H1 (cell line): ENCODE measurements around the gene TLE2. TPM values are rescaled to one million over a fixed set of nuclear protein-coding genes. Genes with fewer than 3 reads are reported as not detected.

Source experiments
- E2F6 ChIP-seq: IDR thresholded peaks from 2 replicates; pipeline ENCODE4 v1.6.1; 2012; ENCODE audit warnings: inconsistent platforms
- TAF1 ChIP-seq: IDR thresholded peaks from 2 replicates; pipeline ENCODE4 v1.6.1; 2011; ENCODE audit warnings: mild to moderate bottlenecking, low read depth, low read length
- polyA plus RNA-seq, 7 experiments: library from polyadenylated mRNA; depleted of rRNA in 3 of 7; stranded (reverse) in 5 of 7; unstranded in 2 of 7; fragments of >200 nt in 5 of 7; fragments of 200-250 nt in 2 of 7; gene quantifications; 1 replicate in 5 of 7; 2 replicates in 1 of 7; 4 replicates in 1 of 7; pipeline versions ENCODE4 v1.2.1 to v1.2.3, GENCODE V29; 2011 to 2013; ENCODE audit warnings: missing spikeins in 2 of 7, mixed read lengths in 2 of 7
- total RNA-seq: library from RNA; stranded (reverse); fragmentation: NEBNext Ultra II Directional; extraction: Animal tissue kit (Norgen Biotek cat#: 25700); gene quantifications from 2 replicates; pipeline ENCODE4 v1.2.1, GENCODE V29; 2021

TLE2 gene
- total and polyA plus RNA-seq, 2 of the 8 experiments (the other 6 are each of a cell fraction or from before 2014, with no cell fraction given): 8.0 to 11.5 TPM

- TF ChIP-seq E2F6: no peak
- no peak for TF ChIP-seq TAF1
Measured at GRCh38 chr19:2989236-2989946, 39.7 kb downstream of the TLE2 start (continued).
